ENCODE data around the gene MT1G.

The MT1G gene

GRCh38 chr16:56617212-56618085 lies 50.4 kb downstream of the MT1G start:
- no peak for DNase-seq (ENCODE audit: low spot score)

Measured in SW480 (cell line).